Ishikawa (cell line): ENCODE results near the gene ASH1L.

ENCODE experiments used
- CEBPB ChIP-seq: IDR thresholded peaks from 2 replicates; pipeline ENCODE4 v1.6.1; 2012
- CREB1 ChIP-seq: IDR thresholded peaks from 2 replicates; pipeline ENCODE4 v1.6.1; 2012; ENCODE audit warnings: low read depth
- EGR1 ChIP-seq: IDR thresholded peaks from 2 replicates; pipeline ENCODE4 v1.6.1; 2012
- EP300 ChIP-seq: IDR thresholded peaks from 2 replicates; pipeline ENCODE4 v1.6.1; 2012; ENCODE audit warnings: borderline replicate concordance
- FOXM1 ChIP-seq: IDR thresholded peaks from 2 replicates; pipeline ENCODE4 v1.6.1; 2012; ENCODE audit warnings: low read depth, borderline replicate concordance
- MAX ChIP-seq: IDR thresholded peaks from 2 replicates; pipeline ENCODE4 v1.6.1; 2012
- NFIC ChIP-seq: IDR thresholded peaks from 2 replicates; pipeline ENCODE4 v1.6.1; 2012
- RAD21 ChIP-seq: IDR thresholded peaks from 2 replicates; pipeline ENCODE4 v1.6.1; 2012; ENCODE audit warnings: low read depth
- TAF1 ChIP-seq: IDR thresholded peaks from 2 replicates; pipeline ENCODE4 v1.6.1; 2012; ENCODE audit warnings: low read depth, mild to moderate bottlenecking
- TCF12 ChIP-seq: IDR thresholded peaks from 2 replicates; pipeline ENCODE4 v1.6.1; 2012; ENCODE audit warnings: low read depth
- TEAD4 ChIP-seq: IDR thresholded peaks from 2 replicates; pipeline ENCODE4 v1.6.1; 2012
- YY1 ChIP-seq: IDR thresholded peaks from 2 replicates; pipeline ENCODE4 v1.6.1; 2012; ENCODE audit warnings: low read depth
- TF ChIP-seq, protein P1 (sequence below): IDR thresholded peaks from 2 replicates; pipeline ENCODE4 v1.6.1; 2012; ENCODE audit warnings: low read depth, mild to moderate bottlenecking

DNA sequence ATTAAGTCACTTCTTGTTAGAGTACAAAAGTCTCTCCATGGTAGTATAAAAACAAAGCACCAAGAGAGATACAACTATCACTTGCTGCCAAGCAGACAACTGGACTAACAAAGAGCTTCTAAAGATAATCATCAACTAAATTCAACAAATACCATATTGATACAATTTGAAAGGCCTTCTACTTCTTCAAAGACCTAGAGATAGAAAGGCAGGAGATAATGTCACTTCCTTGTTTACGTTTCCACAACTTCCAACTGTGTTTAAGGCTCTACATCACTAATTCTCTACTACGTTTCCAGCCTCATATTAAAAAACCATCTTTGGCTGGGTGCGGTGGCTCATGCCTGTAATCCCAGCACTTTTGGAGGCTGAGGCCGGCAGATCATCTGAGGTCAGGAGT lies 104.5 kb downstream of the ASH1L start:
- TF ChIP-seq CEBPB (no peak), RAD21 (no peak), NFIC (no peak), TAF1 (no peak), MAX (no peak), FOXM1 (no peak), TEAD4 (no peak), EGR1 (no peak), TCF12 (no peak), CREB1 (no peak), EP300 (no peak), YY1 (no peak)
- TF ChIP-seq, protein P1, sequence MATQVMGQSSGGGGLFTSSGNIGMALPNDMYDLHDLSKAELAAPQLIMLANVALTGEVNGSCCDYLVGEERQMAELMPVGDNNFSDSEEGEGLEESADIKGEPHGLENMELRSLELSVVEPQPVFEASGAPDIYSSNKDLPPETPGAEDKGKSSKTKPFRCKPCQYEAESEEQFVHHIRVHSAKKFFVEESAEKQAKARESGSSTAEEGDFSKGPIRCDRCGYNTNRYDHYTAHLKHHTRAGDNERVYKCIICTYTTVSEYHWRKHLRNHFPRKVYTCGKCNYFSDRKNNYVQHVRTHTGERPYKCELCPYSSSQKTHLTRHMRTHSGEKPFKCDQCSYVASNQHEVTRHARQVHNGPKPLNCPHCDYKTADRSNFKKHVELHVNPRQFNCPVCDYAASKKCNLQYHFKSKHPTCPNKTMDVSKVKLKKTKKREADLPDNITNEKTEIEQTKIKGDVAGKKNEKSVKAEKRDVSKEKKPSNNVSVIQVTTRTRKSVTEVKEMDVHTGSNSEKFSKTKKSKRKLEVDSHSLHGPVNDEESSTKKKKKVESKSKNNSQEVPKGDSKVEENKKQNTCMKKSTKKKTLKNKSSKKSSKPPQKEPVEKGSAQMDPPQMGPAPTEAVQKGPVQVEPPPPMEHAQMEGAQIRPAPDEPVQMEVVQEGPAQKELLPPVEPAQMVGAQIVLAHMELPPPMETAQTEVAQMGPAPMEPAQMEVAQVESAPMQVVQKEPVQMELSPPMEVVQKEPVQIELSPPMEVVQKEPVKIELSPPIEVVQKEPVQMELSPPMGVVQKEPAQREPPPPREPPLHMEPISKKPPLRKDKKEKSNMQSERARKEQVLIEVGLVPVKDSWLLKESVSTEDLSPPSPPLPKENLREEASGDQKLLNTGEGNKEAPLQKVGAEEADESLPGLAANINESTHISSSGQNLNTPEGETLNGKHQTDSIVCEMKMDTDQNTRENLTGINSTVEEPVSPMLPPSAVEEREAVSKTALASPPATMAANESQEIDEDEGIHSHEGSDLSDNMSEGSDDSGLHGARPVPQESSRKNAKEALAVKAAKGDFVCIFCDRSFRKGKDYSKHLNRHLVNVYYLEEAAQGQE, result no peak
